HG02884 (cell line): ENCODE results near the gene MAP10.

ENCODE experiments used
- ATAC-seq: cut with Tn5 transposase; IDR thresholded peaks from one replicate; pipeline ENCODE4 v1.9.1; 2021; ENCODE audit warnings: mild to moderate bottlenecking, moderate library complexity; ENCODE audit not compliant: unreplicated experiment

MAP10 gene

GRCh38 chr1:232797856-232798510, 7.2 kb upstream of the MAP10 start:
- ATAC-seq = no peak

- ATAC-seq = no peak
Measured at GRCh38 chr1:232798920-232799319, 6.3 kb upstream of the MAP10 start.

- ATAC-seq = no peak
Measured at GRCh38 chr1:232806186-232806510, 932 bp downstream of the MAP10 start.

GRCh38 chr1:232810856-232811255, 5.6 kb downstream of the MAP10 start:
- ATAC-seq = no peak

- ATAC-seq = no peak
Measured at GRCh38 chr1:232812560-232812959, 7.3 kb downstream of the MAP10 start.

DNA sequence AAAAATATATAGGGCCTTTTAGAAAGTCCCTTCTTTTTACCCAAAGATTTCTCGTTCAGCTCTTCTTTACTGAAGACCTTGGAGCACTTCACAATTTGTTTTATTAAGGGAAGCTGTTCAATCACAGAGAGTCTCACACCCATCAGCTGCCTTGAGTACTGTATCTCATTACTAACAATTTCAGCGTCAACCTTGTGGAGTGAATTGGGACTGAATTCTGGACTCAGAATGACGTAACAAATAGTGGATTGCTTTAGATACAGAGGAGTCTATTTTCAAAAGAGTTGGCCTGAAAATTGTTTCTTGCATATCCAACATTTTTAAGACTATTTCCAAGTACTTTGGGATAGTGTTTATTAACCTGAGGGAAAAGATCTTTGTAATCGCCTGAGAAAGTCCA, 7.9 kb downstream of the MAP10 start:
- ATAC-seq = no peak

DNA sequence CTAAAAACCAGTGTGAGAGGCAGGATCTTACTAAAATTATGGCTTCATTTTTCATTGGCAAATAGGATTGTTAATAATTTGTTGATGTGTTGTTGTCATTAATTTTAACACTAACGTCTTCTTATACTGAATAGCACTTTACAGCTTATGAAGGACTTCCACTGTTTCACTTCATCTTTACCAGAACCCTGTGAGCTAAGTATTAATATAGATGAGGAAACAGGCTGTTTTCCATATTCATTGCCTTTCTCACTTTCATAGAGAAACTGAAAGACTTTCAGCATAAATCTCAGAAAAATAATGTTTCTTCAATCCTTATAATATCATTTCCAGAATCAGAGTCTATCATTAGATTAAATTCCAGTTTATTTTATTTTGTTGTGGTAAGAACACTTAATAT, 8.5 kb downstream of the MAP10 start:
- ATAC-seq = no peak

- no peak for ATAC-seq
Measured at GRCh38 chr1:232816324-232816723, 11.1 kb downstream of the MAP10 start.

DNA sequence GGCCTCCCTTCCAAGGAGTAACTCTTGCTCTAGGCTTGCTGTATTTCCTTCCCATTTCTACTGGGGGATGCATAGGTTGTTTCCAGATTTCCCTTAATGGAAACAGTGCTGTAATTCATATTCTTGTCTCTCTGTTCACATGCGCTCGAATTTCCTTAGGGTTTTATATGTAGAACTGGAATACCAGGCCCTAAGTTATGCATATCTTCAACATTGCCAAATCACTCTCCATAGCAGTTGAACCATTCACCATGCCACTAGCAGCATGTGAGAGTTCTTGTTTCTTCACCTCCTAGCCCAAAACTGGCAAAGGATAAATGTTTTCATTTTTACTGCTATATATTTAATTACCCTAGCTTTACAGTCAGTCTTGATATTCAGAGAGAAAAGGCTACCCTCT, 12.8 kb downstream of the MAP10 start:
- ATAC-seq = no peak

DNA sequence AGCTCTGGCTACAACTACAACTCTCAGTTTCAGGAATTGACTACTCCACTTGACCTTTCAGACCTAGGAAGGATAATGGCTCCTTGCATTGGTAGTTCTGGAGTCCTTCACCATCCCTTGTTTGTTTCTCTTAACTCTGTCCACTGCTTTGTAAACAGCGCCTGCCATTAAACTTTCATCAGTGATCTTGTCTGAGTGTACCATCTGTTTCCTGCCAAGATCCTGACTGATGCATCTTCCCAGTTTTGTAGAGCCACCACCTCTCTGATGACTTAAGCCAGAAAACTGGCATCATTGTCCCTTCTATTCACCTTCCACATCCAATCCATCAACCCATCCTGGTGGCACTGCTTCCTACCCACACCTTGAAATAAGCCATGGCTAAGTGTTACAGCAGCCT, 15.2 kb downstream of the MAP10 start:
- no peak for ATAC-seq

GRCh38 chr1:232822530-232822929, 17.3 kb downstream of the MAP10 start:
- ATAC-seq = no peak

DNA sequence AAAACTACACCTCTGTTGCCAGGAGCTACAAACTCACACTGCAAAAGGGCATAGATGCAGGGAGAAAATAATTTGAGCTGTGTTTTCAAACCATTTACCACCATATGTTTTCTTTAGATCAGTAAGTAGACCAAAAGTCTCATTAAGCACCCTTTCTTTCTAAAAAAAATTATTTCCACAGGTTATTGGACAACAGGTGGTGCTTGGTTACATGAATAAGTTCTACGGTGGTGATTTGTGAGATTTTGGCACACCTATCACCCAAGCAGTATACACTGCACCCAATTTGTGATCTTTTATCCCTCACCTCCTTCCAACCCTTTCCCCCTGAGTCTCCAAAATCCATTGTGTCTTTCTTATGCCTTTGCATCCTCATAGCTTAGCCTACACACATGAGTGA, 21.1 kb downstream of the MAP10 start:
- no peak for ATAC-seq

DNA sequence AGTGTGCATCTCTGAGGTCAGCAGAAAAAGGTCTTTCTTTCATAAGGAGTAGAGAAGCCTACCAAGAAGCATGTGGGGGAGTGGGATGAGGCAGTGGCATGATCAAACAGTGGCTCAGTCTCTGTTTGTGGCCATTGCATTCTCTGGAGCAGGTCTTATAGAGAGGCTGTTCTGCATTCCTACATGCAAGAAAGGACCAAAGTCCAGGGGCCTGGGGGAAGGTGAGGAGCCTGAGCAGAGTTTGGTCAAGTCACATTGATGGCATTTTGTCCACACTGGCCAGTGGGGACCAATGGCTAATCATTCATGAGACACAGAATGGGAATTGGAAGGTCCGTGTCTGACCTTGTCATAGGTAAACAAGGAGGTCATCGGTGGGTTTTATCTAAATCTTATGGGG, 25.4 kb downstream of the MAP10 start:
- no peak for ATAC-seq

DNA sequence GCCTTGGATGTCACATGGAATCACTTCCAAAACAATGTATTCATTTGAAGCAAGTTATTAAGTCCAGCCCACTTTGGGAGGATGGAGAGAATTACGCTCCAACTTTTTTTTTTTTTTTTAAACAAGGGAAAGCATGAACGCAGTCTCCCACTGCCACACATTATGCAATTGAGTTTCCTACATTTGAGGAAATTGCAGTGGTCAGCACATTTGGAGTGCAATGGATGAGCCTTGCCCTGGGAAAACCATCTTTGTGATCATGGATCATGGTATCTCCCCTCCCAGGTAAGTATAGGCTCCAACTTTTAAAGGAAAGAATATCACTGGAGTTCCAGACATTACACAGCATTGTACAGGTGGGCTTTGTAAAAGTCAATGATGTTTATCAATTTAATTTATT, 26.7 kb downstream of the MAP10 start:
- ATAC-seq = no peak

DNA sequence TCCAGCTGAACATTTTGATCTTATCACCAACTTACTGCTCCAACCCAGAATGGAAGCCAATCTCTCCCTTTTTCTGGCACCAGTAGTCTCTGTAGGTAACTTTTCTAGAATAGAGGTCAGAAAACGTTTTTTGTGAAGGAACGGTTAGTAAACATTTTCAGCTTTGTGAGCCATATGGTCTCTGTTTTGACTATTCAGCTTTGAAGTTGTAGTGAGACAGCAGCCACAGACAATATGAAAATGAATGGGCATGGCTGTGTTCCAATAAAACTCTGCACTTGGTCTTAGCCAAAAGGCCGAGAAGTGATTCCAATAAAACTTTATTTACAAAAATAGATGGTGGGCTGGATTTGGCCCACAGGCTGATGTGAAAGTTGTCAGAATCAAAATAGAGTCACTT, 28.9 kb downstream of the MAP10 start:
- ATAC-seq = no peak

GRCh38 chr1:232835166-232835565, 29.9 kb downstream of the MAP10 start:
- ATAC-seq = no peak

- no peak for ATAC-seq
Measured at GRCh38 chr1:232837087-232837486, 31.9 kb downstream of the MAP10 start.

- ATAC-seq = no peak
Measured at GRCh38 chr1:232841823-232842565, 36.8 kb downstream of the MAP10 start.

DNA sequence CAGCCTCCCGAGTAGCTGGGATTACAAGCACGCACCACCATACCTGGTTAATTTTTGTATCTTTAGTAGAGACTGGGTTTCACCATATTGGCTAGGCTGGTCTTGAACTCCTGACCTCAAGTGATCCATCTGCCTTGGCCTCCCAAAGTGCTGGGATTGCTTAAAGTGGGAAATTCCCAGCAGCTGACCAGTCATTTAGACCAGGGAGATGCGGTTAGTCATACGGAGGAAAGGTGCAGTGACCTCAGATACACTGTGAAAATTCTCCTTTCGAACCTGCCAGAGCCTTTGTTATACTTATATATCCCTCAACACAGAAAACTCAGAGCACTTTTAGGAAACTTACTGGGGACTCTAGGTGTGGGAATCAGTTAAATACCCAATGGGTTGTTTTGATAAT, 39.6 kb downstream of the MAP10 start:
- ATAC-seq = no peak

GRCh38 chr1:232845406-232845955, 40.3 kb downstream of the MAP10 start:
- ATAC-seq = no peak

DNA sequence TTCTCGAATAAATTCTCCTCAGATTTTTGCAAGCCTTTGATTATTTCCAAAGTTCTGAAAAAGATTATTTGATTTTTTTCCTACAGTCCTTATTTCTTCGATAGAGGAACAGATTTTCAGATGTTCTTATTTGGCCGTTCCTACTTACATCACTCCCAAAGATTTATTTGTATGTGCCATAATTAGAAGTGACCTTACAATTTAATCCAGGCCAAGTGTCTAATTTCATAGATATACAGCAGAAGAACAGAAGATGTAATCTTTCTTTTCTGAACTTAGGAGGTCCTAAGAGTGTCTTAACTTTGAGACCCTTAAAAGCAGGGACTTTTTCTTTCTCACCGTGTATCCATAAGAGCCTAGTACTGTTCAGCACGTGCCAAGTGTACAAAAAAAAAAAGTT, 46.3 kb downstream of the MAP10 start:
- no peak for ATAC-seq

GRCh38 chr1:232853994-232854797, 49.0 kb downstream of the MAP10 start:
- ATAC-seq = no peak
